NCI-H774 (cell line): ENCODE data around the gene ABCA13.
A peak's percentile ranks its signal among the peaks of the same experiment; 100 is the strongest.

Experiments used
- DNase-seq: peaks from one replicate; lab custom pipeline; 2025; lab: John Stamatoyannopoulos, UW

Gene ABCA13

GRCh38 chr7:48381571-48381970, 210.3 kb downstream of the ABCA13 start:
- no peak for DNase-seq

- no peak for DNase-seq
These were observed 213.0 kb downstream of the ABCA13 start for GRCh38 chr7:48384180-48384752.

DNA sequence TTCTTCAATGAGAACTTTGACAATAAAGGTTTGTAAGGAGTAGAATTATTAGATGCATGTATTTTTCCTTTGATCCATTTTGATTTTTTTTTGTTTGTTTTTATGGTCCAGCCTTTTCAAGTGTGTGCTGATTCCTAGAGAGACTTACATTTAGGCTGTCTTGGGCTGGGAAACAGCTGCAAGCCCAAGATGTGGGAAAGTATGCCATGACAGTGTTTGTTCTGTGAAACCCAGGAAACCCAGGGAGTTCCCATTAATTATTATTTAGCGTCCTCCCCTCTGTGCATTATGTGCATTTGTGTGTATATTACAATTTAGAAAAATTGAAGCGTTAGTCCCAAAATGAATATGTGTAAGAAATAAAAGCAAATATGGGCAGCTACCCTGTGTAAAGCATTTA, 216.7 kb downstream of the ABCA13 start:
- no peak for DNase-seq

DNA sequence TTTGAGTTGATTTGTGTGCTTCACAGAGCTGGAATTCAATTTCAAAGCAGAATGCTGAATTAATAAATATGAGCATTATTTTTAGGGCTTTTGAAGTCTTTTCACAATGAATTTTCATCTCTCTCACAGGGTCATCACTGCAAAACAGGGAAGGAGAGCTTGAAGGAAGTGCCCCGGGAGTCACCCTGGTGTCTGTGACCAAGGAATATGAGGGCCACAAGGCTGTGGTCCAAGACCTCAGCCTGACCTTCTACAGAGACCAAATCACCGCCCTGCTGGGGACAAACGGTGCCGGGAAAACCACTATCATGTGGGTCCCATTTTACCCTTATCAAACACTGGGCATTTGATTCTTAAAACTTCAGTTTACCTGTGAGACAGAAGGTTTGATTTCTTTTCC, 217.7 kb downstream of the ABCA13 start:
- no peak for DNase-seq

DNA sequence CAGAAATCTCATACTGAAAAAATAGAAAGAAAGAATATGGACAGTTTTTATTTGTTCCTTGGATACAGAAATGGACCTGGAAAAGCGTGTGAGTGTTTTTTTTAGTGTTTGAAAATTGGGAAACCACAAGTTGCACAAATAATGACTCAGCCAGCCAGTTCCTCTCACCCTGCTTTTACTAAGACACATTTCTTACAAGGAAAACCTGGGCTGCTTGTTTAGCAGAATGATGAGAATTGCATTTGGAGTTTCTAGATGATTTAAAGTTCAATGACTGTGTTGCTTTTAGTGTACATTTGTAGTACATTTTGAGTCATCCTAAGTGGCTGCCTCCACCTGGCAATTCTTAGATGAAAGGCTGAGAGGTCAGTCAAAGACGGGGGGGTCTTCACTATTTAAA, 218.7 kb downstream of the ABCA13 start:
- no peak for DNase-seq

DNA sequence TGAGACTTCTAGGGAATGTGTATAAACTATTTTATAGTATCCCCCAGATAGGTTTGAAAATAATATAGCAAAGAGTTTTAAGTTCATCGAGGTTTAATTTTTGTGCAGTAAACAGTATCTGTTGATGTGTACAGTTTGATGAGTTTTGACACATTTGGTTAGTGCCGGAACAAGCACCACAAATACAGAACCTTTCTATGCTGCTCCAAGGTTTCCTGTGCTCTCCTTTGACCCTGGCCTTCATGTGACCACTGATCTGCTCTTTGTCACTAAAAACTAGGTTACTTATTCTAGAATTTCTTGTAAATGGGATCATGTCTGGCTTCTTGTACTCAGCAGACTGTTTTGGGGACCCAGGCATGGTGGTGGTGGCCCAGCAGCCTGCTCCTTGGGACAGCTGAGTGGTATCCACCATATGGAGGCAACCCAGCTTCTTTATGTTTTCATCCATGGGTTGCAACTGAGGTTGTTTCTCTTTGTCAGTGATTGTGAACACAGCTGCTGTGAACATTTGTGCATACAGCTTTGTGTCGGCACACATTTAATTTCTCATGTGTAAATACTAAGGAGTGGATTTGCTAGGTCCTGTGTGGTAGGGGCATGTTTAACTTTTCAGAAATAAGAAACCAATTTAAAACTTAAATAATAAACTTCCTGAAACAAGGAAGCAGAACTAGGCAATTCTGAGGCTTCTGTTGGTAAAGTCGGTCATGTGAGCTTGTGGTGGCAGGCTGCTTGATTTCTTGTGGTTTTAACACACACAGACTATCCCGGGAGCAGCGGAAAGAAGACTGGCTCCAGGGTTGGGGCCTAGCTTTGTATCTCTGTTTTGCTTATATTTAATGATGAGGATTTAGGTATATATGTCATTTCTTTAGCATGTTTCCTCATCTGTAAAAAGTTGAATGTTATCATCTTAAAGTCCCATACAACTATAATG, 219.4 kb downstream of the ABCA13 start:
- DNase-seq: peak; percentile 44

GRCh38 chr7:48398191-48398590, 226.9 kb downstream of the ABCA13 start:
- DNase-seq: no peak

DNA sequence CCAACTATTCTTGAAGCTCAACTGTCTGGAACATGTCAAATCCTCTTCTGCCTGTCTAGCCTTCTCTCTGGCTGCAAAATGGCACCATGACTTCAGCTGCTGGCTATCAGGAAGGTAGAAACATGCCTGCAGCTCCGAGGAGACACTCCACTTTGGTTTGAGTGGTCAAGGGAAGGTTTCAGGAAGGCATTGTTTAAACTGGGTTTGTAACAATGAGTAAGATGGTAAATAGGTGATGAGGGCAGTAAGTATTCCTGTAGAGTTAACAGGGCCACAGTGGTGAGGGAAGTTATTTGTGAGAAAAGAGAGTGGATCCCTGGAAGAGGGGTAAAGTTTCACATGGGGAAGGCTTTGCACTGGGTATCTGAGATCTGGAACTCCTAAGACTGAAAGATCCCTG, 231.5 kb downstream of the ABCA13 start:
- no peak for DNase-seq

DNA sequence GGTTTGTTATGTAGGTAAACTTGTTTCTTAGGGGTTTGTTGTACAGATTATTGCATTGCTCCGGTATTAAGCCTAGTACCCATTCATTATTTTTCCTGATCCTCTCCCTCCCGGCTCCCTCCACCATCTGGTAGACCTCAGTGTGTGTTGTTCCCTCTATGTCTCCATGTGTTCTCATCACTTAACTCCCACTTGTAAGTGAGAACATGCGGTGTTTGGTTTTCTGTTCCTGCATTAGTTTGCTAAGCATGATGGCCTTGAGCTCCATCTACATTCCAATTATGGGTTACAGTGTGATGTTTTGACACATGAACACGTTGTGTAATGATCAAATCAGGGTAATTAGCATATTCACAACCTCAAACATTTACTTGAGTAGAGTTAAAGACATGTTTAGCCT, 237.5 kb downstream of the ABCA13 start:
- DNase-seq: no peak

DNA sequence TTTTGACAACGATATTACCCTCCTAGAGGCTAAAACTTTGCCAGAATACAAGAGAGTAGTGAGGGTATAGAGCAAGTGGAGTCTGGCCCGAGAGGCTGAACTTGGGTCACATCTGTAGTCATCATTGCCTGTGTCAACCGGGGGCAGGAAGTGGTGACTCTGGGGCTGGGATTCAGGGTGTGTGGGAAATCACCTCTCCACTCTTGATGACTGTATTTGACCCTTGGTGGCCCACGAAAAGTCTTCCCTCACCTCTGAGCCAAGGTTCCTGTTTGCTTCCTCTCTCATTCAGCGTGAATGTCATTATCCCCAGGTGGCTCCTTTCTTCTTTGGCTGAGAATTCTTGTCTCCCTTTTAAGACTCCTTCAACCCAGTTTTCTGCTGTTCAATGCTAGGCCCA, 240.4 kb downstream of the ABCA13 start:
- no peak for DNase-seq

- DNase-seq: no peak
These were observed 242.9 kb downstream of the ABCA13 start for GRCh38 chr7:48414011-48414732.

DNA sequence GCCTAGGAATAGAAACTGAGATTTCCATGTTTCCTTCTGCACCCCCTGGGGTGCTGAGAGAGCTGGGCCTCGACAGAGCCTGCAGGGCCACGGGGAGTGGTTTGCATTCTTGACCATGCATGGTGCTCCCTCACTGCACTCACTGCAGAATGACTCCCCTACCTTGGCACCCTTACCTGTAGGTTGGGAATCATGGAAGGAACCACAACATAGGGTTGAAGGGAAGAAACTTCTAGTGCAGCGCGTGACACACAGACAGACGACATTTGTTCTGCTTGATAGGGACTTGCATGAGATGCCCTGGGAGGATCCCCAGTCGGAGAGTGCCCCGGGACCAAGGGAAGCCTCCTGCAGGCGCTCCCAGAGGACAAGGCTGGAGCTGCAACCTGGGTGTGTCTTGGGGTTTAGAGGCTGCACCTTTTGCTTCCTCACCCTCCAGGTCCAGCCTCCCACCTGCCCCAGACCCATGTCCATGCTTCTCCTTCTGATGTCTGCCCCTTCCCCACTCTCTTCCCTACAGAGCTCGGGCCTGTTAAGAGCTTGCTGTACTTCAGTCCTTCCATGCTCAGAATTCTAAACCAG, 245.2 kb downstream of the ABCA13 start:
- DNase-seq: no peak

DNA sequence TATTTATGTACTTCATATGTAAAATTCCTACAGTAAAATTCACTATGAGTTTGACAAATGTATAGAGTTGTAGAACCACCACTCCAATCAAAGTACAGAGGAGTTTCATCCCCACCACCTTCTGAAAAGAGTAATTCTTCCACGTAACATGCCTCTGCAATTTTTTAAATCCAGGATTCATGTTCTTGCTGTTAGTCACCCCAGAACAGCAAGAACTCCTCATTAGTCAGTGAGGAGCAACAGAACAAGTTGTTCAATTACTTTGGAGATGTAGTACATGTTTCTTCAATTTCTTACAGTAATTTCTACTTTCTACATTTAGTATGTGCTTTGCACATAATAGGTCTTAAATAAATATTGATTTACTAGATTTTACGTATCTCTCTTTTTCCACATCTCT, 248.1 kb downstream of the ABCA13 start:
- no peak for DNase-seq

- DNase-seq: no peak
These were observed 248.9 kb downstream of the ABCA13 start for GRCh38 chr7:48420206-48420605.

DNA sequence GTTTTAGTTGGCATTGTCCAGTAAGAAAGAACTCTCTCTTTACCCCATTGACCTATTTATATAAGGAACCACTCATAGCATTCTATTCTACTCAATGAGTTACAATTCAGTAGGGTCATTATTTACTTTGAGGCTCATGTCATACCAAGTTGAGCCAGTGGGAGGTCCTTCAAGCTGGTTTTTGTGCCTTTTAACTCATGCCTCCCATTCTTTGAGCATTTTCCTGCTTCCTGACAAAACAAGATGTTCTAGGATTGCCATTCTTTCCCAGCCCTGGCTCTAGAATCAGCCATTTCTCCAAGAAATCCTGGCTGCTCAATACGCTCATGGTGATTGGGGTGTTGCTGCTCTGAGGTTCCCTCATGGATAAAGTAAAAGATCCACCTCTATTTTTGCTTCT, 250.1 kb downstream of the ABCA13 start:
- no peak for DNase-seq

- peak; percentile 60 for DNase-seq
These were observed 253.5 kb downstream of the ABCA13 start for GRCh38 chr7:48424731-48425130.

- no peak for DNase-seq
These were observed 255.2 kb downstream of the ABCA13 start for GRCh38 chr7:48426331-48426965.

GRCh38 chr7:48426966-48427555, 255.8 kb downstream of the ABCA13 start:
- DNase-seq: peak; percentile 2

GRCh38 chr7:48427671-48428070, 256.4 kb downstream of the ABCA13 start:
- no peak for DNase-seq

GRCh38 chr7:48428091-48428684, 256.9 kb downstream of the ABCA13 start:
- no peak for DNase-seq

- DNase-seq: no peak
These were observed 257.9 kb downstream of the ABCA13 start for GRCh38 chr7:48429117-48429516.
